ENCODE data around the gene TTC28.
"Not testable (repeated sequence)": the region's sequence is repeated elsewhere in the genome, so short reads cannot be mapped to it uniquely, and the experiment has no call there.

Gene TTC28

GRCh38 chr22:28674121-28674563 lies 5.5 kb downstream of the TTC28 start:
- no peak for DNase-seq (ENCODE audit: low spot score)

- DNase-seq (ENCODE audit: low spot score) = no peak
These were observed 8.9 kb downstream of the TTC28 start for GRCh38 chr22:28670756-28671155.

GRCh38 chr22:28670161-28670560 lies 9.5 kb downstream of the TTC28 start:
- DNase-seq (ENCODE audit: low spot score) = no peak

- no peak for DNase-seq (ENCODE audit: low spot score)
These were observed 10.3 kb downstream of the TTC28 start for GRCh38 chr22:28669387-28669786.

- DNase-seq (ENCODE audit: low spot score) = not testable (repeated sequence)
These were observed 16.1 kb downstream of the TTC28 start for GRCh38 chr22:28663569-28663942.

- no peak for DNase-seq (ENCODE audit: low spot score)
These were observed 21.2 kb downstream of the TTC28 start for GRCh38 chr22:28658448-28658847.

- no peak for DNase-seq (ENCODE audit: low spot score)
These were observed 23.5 kb downstream of the TTC28 start for GRCh38 chr22:28656181-28656580.

- no peak for DNase-seq (ENCODE audit: low spot score)
These were observed 29.2 kb downstream of the TTC28 start for GRCh38 chr22:28650463-28650862.

- DNase-seq (ENCODE audit: low spot score) = no peak
These were observed 30.8 kb downstream of the TTC28 start for GRCh38 chr22:28648792-28649191.

GRCh38 chr22:28647216-28647615 lies 32.4 kb downstream of the TTC28 start:
- no peak for DNase-seq (ENCODE audit: low spot score)

GRCh38 chr22:28639321-28639720 lies 40.3 kb downstream of the TTC28 start:
- DNase-seq (ENCODE audit: low spot score) = no peak

- DNase-seq (ENCODE audit: low spot score) = no peak
These were observed 42.4 kb downstream of the TTC28 start for GRCh38 chr22:28637225-28637624.

GRCh38 chr22:28630177-28630574 lies 49.5 kb downstream of the TTC28 start:
- no peak for DNase-seq (ENCODE audit: low spot score)

- DNase-seq (ENCODE audit: low spot score) = no peak
These were observed 50.0 kb downstream of the TTC28 start for GRCh38 chr22:28629420-28630176.

GRCh38 chr22:28628766-28629165 lies 50.9 kb downstream of the TTC28 start:
- DNase-seq (ENCODE audit: low spot score) = no peak

- DNase-seq (ENCODE audit: low spot score) = no peak
These were observed 51.8 kb downstream of the TTC28 start for GRCh38 chr22:28627791-28628190.

- no peak for DNase-seq (ENCODE audit: low spot score)
These were observed 59.3 kb downstream of the TTC28 start for GRCh38 chr22:28620244-28620922.

GRCh38 chr22:28619236-28619635 lies 60.4 kb downstream of the TTC28 start:
- DNase-seq (ENCODE audit: low spot score) = no peak

GRCh38 chr22:28615423-28615822 lies 64.2 kb downstream of the TTC28 start:
- DNase-seq (ENCODE audit: low spot score) = not testable (repeated sequence)

- no peak for DNase-seq (ENCODE audit: low spot score)
These were observed 69.7 kb downstream of the TTC28 start for GRCh38 chr22:28609921-28610320.

GRCh38 chr22:28608546-28608945 lies 71.1 kb downstream of the TTC28 start:
- no peak for DNase-seq (ENCODE audit: low spot score)

GRCh38 chr22:28607795-28608194 lies 71.8 kb downstream of the TTC28 start:
- DNase-seq (ENCODE audit: low spot score) = no peak

GRCh38 chr22:28604966-28605761 lies 74.5 kb downstream of the TTC28 start:
- DNase-seq (ENCODE audit: low spot score) = no peak
